GM12892 (cell line): ENCODE data around the gene DGKI.

Experiments
- POLR2A ChIP-seq: IDR thresholded peaks from 2 replicates; pipeline ENCODE4 v1.6.1; 2011; ENCODE audit warnings: low read depth, low read length, control low read depth
- POLR2AphosphoS5 ChIP-seq: IDR thresholded peaks from 2 replicates; pipeline ENCODE4 v1.6.1; 2011; ENCODE audit warnings: low read depth, low read length, control low read depth
- TAF1 ChIP-seq: IDR thresholded peaks from 2 replicates; pipeline ENCODE4 v1.6.1; 2011; ENCODE audit warnings: low read depth, mild to moderate bottlenecking, control low read depth, low read length, borderline replicate concordance

GRCh38 chr7:137873524-137873923 lies 26.8 kb upstream of the DGKI start:
- TF ChIP-seq POLR2A (no peak), POLR2AphosphoS5 (no peak), TAF1 (no peak)
